HG02938 (cell line): Measurements from ENCODE around the gene SHMT2.

Experiments
- ATAC-seq: cut with Tn5 transposase; IDR thresholded peaks from one replicate; pipeline ENCODE4 v1.9.1; 2021; ENCODE audit warnings: mild to moderate bottlenecking, moderate library complexity; ENCODE audit not compliant: unreplicated experiment

Gene SHMT2

DNA sequence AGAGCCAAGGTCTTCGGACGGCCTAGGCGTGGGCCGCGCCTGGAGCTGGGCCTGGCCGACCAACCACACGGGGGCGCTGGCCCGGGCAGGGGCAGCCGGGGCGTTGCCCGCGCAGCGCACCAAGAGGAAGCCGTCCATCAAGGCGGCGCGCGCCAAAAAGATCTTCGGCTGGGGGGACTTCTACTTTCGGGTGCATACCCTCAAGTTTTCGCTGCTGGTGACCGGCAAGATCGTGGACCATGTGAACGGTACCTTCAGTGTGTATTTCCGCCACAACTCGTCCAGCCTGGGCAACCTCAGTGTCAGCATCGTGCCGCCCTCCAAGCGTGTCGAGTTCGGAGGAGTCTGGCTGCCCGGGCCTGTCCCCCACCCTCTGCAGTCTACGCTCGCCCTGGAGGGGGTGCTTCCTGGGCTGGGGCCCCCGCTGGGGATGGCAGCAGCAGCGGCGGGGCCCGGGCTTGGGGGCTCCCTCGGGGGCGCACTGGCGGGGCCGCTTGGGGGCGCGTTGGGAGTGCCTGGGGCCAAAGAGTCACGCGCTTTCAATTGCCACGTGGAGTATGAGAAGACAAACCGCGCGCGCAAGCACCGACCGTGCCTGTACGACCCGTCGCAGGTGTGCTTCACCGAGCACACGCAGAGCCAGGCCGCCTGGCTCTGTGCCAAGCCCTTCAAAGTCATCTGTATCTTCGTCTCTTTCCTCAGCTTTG is 4.4 kb upstream of the SHMT2 start:
- ATAC-seq: no peak

DNA sequence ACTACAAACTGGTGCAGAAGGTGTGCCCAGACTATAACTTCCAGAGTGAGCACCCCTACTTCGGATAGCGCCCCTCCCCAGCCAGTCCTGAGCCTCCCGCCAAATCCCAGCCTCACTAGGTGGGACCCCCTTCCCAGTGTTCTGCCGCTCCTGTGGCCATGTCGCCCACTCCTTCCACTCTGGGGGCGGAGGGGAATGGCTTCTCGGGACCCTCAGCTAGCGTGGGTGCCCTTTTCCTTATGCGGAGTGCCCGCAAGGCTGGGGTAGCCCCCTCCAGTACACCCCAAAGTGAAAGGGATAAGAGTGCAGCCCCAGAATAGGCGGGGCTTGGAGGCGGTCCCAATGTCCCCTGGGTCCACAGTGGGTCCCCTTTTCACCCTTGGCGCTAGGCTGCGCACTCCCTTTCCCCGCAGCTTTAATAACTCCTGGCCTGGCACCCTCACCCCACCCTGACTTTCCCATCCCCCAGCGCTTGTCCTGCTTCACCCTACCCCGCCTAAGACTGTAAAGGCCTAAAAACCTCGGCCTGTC is 3.8 kb upstream of the SHMT2 start:
- no peak for ATAC-seq

DNA sequence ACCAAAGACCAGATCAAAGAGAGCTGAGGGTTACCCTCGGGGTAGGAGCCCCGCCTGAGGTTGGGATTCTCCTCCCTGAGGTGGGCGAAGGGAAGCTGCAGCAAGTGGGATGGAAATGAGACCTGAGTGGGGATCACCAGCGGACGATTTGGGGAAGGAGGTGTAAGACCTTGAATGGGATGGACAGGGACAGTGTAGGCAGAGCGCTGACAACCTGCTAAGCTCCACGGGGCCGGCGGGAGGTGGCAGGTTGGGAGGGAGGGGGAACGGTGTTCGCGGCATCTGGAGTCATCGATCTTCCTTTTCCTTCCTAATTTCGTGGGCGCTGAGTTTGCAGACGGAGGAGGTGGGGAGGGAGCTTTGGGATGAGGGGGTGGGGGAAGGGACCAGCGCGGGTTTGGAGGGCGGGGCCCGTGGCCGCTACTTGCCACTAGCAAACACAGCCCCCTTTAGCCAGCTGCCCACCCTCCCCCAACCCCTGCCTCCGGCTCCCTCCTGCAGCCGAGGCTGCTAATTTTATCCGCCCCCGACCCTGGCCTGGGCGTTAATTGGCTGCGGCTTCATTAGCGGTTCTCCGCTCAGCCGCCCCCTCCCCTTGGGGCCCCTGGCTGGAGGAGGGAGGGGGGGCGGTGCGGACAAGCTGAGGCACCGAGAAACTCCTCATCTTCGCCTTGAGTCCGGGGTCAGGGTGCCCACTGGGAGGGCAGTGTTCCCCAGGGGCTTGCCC is 2.8 kb upstream of the SHMT2 start:
- ATAC-seq: no peak

- no peak for ATAC-seq
These were observed 2.0 kb upstream of the SHMT2 start for GRCh38 chr12:57227315-57228115.

DNA sequence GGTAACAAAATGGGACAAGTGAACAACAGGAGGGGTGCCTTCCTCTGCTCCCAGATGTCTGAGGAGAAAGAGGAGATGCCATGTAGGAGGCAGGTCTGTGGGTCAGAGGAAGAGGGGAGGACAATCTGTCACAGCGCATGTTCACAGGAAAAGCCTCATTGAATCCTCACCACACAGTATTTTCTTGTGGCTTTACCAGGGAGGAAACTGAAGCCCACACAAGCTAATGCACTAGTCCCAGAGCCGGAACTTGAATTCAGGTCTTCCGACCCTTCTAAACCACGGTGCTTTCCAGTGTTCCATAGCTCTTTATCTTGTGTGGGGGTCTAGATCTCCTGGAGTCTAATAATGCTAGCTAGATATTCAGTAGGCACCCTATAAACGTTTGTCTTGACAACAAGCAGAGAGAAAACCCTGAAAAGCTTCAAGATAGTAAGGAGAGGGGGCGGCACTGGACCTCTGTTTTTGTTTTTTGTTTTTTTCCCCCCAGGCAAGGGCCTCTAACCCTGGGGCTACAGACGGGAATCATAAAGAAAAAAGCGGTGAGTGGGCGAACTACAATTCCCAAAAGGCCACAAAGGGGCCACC is 371 bp upstream of the SHMT2 start:
- peak; percentile 4 for ATAC-seq

- ATAC-seq: no peak
These were observed 1.1 kb downstream of the SHMT2 start for GRCh38 chr12:57230381-57231155.

- no peak for ATAC-seq
These were observed 1.9 kb downstream of the SHMT2 start for GRCh38 chr12:57231276-57232021.

GRCh38 chr12:57232156-57232756 is 2.7 kb downstream of the SHMT2 start:
- ATAC-seq: no peak

GRCh38 chr12:57233357-57234232 is 4.1 kb downstream of the SHMT2 start:
- ATAC-seq: no peak

DNA sequence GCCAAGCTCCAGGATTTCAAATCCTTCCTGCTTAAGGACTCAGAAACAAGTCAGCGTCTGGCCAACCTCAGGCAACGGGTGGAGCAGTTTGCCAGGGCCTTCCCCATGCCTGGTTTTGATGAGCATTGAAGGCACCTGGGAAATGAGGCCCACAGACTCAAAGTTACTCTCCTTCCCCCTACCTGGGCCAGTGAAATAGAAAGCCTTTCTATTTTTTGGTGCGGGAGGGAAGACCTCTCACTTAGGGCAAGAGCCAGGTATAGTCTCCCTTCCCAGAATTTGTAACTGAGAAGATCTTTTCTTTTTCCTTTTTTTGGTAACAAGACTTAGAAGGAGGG is 4.7 kb downstream of the SHMT2 start:
- no peak for ATAC-seq

DNA sequence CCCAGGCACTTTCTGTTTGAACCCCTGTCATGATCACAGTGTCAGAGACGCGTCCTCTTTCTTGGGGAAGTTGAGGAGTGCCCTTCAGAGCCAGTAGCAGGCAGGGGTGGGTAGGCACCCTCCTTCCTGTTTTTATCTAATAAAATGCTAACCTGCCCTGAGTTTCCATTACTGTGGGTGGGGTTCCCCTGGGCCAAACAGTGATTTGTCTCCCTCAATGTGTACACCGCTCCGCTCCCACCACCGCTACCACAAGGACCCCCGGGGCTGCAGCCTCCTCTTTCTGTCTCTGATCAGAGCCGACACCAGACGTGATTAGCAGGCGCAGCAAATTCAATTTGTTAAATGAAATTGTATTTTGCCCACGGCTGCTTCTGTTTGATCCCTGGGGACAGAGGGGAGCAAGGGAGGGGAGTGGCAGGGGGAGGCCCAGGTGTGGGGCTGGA is 5.1 kb downstream of the SHMT2 start:
- no peak for ATAC-seq

- no peak for ATAC-seq
These were observed 5.7 kb downstream of the SHMT2 start for GRCh38 chr12:57235017-57235727.

GRCh38 chr12:57235728-57236131 is 6.2 kb downstream of the SHMT2 start:
- ATAC-seq: no peak

DNA sequence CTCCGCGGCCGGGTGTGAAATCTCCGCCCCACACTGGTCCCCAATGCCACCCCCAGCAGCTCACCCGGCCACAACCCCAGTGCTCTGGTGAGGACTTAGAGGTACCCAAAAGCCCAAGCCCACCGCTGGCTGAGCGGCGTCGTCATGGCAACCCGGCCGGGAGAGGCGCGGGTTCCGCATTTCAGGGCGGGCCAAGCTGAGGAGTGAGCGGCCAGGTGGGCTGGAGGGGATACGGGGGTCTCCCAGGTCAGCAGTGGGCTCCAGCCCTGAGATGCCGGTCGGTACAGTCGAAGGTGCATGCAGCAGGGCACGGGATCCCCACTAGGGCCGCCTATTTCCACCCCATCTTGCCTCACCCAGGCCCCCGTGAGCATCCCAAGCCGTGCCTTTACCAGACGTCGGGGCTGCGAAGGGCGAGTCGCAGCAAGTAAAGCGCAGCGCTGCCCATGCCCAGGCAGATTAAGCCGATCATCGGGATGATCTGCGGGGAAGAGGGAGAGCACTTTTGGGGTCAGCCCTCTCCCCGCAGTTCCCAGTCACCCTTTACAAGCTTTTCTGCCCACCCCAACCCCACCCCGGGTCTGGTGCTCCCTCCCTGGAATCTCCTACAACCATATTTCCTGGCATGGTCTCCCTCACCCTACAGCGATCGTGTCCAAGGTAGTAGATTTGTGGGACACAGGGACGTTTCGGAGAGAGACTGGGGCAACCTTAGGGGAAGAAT is 6.9 kb downstream of the SHMT2 start:
- ATAC-seq: no peak

DNA sequence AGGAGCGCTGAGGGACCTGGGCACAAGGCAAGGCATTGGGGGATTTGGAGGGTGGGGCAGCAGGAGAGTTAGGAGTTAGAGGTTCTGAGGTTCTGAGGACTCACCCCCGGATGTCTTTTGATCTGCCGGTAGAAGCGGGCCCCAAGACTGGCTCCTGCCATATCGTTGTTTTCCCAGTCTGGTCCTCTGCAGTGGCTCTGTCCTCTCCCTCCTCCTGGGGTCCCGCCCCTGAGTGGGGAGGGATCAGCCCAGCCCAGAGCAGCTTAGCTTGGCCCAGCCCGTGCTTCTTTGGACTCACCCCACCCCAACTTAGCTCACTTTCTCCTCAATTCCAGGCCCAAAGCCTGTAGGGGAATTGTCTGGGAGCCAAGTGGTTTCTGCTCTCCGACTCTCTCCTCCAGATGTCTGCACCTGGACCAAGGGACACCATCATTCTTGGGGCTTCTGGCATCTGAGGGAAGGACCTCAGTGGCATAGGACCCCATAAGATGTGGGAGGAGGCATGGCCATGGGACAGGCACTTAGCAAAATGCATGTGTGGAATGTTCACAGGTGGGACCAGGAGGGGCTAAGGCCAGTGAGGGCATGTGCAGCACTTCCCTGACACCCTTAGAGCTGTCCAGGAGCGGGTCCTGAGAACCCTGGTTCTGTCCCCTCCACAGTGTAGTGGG is 7.5 kb downstream of the SHMT2 start:
- no peak for ATAC-seq

GRCh38 chr12:57237596-57237931 is 8.1 kb downstream of the SHMT2 start:
- no peak for ATAC-seq
